NCI-H2171 (cell line): ENCODE measurements around the gene CPNE8.

Source experiments
- DNase-seq: peaks from one replicate; lab custom pipeline; 2025; lab: John Stamatoyannopoulos, UW

Gene CPNE8

DNA sequence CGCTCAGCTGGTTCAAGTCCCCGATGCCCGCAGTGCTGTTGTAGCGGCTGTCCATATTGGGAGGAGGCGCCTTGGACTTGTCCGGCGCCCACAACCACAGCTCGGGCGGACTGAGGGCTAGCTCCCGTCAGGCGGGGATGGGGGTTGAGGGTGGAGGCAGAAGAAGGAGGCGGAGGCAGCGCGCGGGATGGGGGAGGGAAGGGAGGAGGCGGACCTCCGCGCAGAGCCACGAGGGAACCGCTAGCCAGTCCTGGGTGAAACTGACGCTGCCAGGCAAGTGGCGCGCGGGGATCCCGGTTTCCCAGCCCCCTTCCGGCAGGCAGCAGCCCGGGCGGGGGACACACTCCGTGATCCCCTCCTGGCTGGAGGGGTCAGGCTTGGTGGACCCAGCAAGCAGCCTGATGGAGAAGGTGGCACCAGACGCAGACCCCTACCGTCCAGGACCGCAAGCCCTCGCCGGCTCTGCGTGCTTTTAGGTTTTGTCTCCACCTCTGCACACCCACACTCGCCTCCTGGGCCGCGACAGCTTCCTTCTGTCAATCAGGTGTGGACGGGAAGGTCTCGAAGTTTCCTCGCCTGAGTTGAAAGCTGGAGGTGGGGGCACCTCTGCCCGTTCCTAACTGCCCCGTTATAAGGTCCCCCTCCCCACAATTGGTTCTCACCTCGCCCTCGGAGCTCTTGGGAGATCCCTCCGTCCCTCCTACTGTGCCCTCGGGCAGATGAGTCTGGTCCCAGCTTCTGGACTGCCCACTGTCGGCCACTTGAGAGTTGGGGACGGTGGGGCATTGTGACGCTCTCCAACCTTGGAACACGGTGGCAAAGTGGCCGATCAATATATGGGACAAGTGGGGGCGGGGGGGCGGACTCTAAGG, at the start of gene CPNE8:
TSS of gene CPNE8 (minus strand) at position 112 of the 872 bp plus-strand sequence. CDS start at position 55, 57 bp downstream.
- no peak for DNase-seq

GRCh38 chr12:38954238-38954873, 49.0 kb upstream of the CPNE8 start:
- no peak for DNase-seq

GRCh38 chr12:38949363-38949762, 44.0 kb upstream of the CPNE8 start:
- DNase-seq: no peak

GRCh38 chr12:38934686-38935085, 29.3 kb upstream of the CPNE8 start:
- DNase-seq: no peak

- no peak for DNase-seq
Measured at GRCh38 chr12:38934078-38934584, 28.7 kb upstream of the CPNE8 start.

DNA sequence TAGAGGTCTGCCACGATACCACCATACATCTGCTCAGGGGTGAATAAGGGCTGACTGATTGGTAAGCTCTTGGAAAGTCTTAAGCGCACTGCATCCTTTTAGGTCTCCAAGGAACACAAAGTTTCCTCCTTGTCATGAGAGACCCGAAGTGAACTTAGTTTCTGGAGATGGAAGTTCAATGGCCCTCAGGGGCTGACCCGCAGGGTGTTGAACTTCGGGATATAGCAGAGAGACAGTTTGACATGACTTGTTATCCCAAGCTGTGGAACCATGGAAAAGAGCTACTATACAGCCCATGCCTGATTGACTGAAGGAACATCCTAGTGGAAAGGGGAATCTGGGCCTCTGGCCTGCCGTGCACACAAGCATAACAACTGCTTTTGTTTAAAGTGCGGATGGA, 26.9 kb upstream of the CPNE8 start:
- DNase-seq: no peak

GRCh38 chr12:38931461-38931860, 26.1 kb upstream of the CPNE8 start:
- DNase-seq: no peak

GRCh38 chr12:38930990-38931389, 25.6 kb upstream of the CPNE8 start:
- DNase-seq: no peak

- DNase-seq: no peak
Measured at GRCh38 chr12:38926501-38926900, 21.1 kb upstream of the CPNE8 start.

- no peak for DNase-seq
Measured at GRCh38 chr12:38921025-38921677, 15.8 kb upstream of the CPNE8 start.

GRCh38 chr12:38919191-38919590, 13.8 kb upstream of the CPNE8 start:
- no peak for DNase-seq

- DNase-seq: no peak
Measured at GRCh38 chr12:38915429-38916182, 10.2 kb upstream of the CPNE8 start.

DNA sequence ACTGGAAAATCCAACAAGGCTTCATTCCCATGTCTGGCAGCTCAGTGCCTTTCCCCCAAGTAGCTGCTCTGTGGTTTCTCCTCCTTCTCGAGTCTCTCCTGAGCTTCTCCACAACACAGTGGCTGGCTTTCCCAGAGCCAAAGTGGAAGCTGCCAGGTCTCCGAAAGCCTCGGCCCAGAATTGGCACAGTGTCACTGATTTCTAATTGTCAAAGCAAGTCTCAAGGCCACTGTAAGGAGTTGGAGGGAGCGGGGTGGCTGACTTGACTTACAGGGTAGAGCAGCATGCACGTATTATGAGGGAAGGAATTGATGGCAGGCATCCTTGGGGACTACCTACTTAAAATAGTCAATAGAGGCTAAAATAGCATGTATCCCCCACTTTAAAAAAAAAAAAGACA, 6.7 kb upstream of the CPNE8 start:
- DNase-seq: no peak

DNA sequence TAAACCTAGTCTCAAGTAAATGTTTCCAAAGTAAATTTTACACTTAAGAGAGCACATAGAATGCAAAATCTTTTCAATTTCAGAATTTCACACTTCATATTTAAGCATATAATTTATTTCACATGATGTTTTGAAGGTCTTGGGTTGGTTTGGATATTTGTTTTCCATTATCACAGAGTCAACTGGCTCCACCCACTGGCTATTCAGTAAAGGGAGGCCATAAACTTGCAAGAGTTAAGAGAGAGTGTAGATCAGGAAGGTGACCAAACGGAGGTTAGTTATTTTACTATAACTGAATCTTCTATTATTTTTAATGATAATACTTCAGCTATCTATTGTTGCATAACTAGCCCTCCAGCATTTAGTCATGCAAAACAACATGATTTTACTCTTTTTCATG, 6.2 kb upstream of the CPNE8 start:
- DNase-seq: no peak

DNA sequence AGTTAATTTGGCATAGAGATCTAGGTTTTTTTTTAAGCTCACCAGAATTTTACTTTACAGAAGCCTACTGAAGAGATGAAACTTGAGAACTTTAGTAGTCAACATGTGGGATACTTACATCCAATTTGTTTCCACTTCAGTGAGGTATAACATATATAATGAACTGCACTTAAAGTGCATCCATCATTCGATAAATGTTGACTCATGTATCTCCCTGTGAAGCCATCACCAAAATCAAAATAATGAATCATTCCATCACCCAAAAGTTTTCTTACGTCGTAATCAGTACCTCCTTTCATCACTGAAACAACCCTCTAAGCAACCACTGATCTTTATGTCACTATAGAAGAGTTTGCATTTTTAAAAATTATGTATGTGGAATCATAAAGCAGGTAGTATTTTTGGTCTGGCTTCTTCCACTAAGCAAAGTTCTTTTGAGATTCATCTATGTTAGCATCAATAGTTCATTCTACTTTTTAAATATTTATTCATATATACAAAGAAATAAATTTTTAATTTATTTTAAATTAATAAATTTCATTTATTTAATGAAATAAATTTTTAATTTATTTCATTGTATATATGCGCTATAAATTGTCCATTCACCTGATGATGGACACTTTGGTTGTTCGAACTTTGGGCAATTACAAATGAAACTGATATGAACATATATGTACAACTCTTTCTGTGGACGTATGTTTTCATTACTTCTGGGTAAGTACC, 2.0 kb upstream of the CPNE8 start:
- no peak for DNase-seq

- peak; percentile 56 for DNase-seq
Measured at GRCh38 chr12:38906482-38907200, 1.2 kb upstream of the CPNE8 start.

GRCh38 chr12:38904537-38905479, 583 bp downstream of the CPNE8 start:
- no peak for DNase-seq

DNA sequence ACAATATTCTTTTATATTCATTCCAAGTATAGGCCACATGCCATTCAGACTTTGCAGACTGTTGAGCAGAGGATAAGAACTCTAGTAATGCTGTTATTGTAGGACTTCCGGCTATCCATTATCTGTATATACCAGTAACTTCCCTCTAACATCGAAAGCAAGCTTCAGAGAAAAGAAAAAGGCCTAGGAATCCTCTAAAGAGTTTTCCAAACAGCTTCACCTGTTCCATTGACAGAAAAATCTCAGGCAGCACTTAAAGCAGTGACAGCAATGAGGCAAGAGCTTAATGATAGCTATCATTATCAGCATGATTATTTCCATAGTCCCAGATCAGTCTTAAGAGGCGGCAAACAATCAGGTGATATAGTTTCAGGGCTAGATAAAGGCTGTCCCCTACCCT, 1.8 kb downstream of the CPNE8 start:
- DNase-seq: no peak

DNA sequence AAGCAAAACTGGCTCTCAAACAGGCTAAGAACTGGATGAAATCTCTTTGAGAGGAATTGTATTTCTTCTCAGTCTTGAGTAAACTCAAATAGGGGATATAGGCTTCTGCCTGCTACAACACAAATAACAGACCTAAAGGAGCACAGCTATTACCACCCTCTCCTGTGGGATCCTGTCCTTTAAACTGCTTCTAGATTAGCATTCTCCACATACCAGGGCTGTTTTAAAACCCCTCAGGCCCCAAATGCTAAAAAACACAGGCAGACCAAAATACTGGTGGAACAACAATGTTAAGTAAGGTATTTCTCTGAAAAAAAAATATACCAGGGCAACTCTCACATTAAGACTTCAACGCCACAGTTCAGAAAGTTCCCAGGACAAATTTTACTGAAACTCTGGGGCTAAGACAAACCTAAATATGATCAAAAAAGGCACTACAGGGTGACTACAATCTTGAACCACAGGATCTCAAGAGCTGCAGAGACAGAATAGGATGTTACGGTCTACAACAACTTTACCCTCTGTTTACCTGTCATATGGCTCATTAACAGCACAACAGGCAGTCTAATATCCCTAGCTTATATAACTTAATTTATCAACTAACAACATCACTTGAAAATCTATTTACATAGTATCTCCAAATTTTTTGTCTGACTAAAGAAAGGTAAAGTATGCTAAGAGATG, 7.2 kb downstream of the CPNE8 start:
- DNase-seq: no peak
